MM.1S (cell line): ENCODE data around the gene EPYC.
"Not testable (repeated sequence)": the region's sequence is repeated elsewhere in the genome, so short reads cannot be mapped to it uniquely, and the experiment has no call there.

Source experiments
- DNase-seq: peaks from one replicate; pipeline ENCODE4 v3.0.0-alpha.2; 2015
- H2AFZ ChIP-seq: fragments of 300-600 bp; sonication (generic); 2 replicates; pipeline ENCODE4 v1.6.0; 2016; ENCODE audit warnings: antibody characterized with exemption, low read length
- H3F3A ChIP-seq: fragments of 300-600 bp; sonication (generic); 2 replicates; pipeline ENCODE4 v1.6.1; 2016; ENCODE audit warnings: mild to moderate bottlenecking, antibody characterized with exemption, low read length, moderate library complexity, mixed read lengths; ENCODE audit not compliant: insufficient read depth
- H3K27ac ChIP-seq: fragments of 300-600 bp; sonication (generic); 2 replicates; pipeline ENCODE4 v1.5.1; 2016; ENCODE audit warnings: mild to moderate bottlenecking, low read length
- H3K27me3 ChIP-seq: fragments of 300-600 bp; sonication (generic); replicated peaks from 2 replicates; pipeline ENCODE4 v1.6.0; 2016; ENCODE audit warnings: low read length; ENCODE audit not compliant: insufficient read depth
- H3K36me3 ChIP-seq: fragments of 300-600 bp; sonication (generic); replicated peaks from 2 replicates; pipeline ENCODE4 v1.6.1; 2016; ENCODE audit warnings: mild to moderate bottlenecking, low read length, mixed read lengths; ENCODE audit not compliant: insufficient read depth
- H3K4me1 ChIP-seq: fragments of 300-600 bp; sonication (generic); 2 replicates; pipeline ENCODE4 v1.6.1; 2016; ENCODE audit warnings: low read length, mixed read lengths
- H3K4me2 ChIP-seq: fragments of 300-600 bp; sonication (generic); 2 replicates; pipeline ENCODE4 v1.6.0; 2016; ENCODE audit warnings: low read depth, low read length
- H3K4me3 ChIP-seq: fragments of 300-600 bp; sonication (generic); 2 replicates; pipeline ENCODE4 v1.5.1; 2016; ENCODE audit warnings: low read length, mixed read lengths
- H3K79me2 ChIP-seq: fragments of 300-600 bp; sonication (generic); 2 replicates; pipeline ENCODE4 v1.6.1; 2016; ENCODE audit warnings: mixed run types, low read length, mixed read lengths
- H3K9ac ChIP-seq: fragments of 300-600 bp; sonication (generic); 2 replicates; pipeline ENCODE4 v1.6.1; 2016; ENCODE audit warnings: low read length, mixed read lengths
- H3K9me2 ChIP-seq: fragments of 300-600 bp; sonication (generic); replicated peaks from 2 replicates; pipeline ENCODE4 v1.6.1; 2016; ENCODE audit warnings: mild to moderate bottlenecking, low read length, mixed read lengths; ENCODE audit not compliant: insufficient read depth
- H3K9me3 ChIP-seq: fragments of 300-600 bp; sonication (generic); replicated peaks from 2 replicates; pipeline ENCODE4 v1.6.1; 2016; ENCODE audit warnings: mild to moderate bottlenecking, low read length, mixed read lengths; ENCODE audit not compliant: insufficient read depth
- H4K20me1 ChIP-seq: fragments of 300-600 bp; sonication (generic); 2 replicates; pipeline ENCODE4 v1.6.1; 2016; ENCODE audit warnings: mild to moderate bottlenecking, low read length, moderate library complexity, mixed read lengths; ENCODE audit not compliant: insufficient read depth
- EZH2 ChIP-seq: fragments of 300-600 bp; sonication (generic); optimal IDR thresholded peaks from 2 replicates; pipeline ENCODE3; 2017; ENCODE audit warnings: low read depth, mild to moderate bottlenecking, antibody characterized with exemption, low read length, mixed read lengths
- EZH2phosphoT487 ChIP-seq: fragments of 300-600 bp; sonication (generic); IDR thresholded peaks from 2 replicates; pipeline ENCODE4 v1.6.1; 2018; ENCODE audit warnings: antibody characterized with exemption, low read length
- TF ChIP-seq, protein P1 (sequence below): fragments of 300-600 bp; sonication (generic); IDR thresholded peaks from 2 replicates; pipeline ENCODE4 v1.5.1; 2016; ENCODE audit warnings: antibody characterized with exemption, low read length, mixed read lengths

Gene EPYC

DNA sequence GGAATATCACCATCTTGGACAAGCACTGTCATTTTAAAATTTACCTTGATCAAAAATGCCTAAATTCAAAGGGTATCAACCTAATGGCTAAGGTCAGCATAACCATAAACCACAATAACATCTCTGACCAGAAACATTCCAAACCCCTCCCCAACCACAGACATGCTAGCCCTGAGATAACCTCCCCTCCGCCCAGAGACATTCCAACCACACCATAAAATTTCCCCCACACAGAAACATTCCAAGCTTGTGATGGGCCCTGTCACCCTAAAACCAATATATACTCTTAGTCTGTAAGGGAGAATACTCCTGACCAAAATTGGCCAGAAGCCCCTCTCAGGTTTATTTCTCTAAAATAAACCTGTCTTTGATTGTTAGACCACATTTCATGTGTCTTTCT, 17.7 kb downstream of the EPYC start:
- no peaks in the 10 kb centered on the region for H3F3A ChIP-seq
- no peaks in the 10 kb centered on the region for H3K9me2 ChIP-seq
- H2AFZ ChIP-seq, result no peak overlapping the region
- no peaks in the 10 kb centered on the region for H3K4me1 ChIP-seq
- H3K4me3 ChIP-seq, result no peak overlapping the region
- no peak overlapping the region for H3K4me2 ChIP-seq
- H3K27ac ChIP-seq, result no peak overlapping the region
- H3K9ac ChIP-seq, result no peak overlapping the region
- no peak for DNase-seq
- no peaks in the 10 kb centered on the region for H3K79me2 ChIP-seq
- no peaks in the 10 kb centered on the region for H4K20me1 ChIP-seq
- no peaks in the 10 kb centered on the region for H3K36me3 ChIP-seq
- H3K27me3 ChIP-seq, result no peaks in the 10 kb centered on the region
- H3K9me3 ChIP-seq, result no peaks in the 10 kb centered on the region
- TF ChIP-seq EZH2phosphoT487 (no peak), EZH2 (no peak)
- TF ChIP-seq, protein P1, sequence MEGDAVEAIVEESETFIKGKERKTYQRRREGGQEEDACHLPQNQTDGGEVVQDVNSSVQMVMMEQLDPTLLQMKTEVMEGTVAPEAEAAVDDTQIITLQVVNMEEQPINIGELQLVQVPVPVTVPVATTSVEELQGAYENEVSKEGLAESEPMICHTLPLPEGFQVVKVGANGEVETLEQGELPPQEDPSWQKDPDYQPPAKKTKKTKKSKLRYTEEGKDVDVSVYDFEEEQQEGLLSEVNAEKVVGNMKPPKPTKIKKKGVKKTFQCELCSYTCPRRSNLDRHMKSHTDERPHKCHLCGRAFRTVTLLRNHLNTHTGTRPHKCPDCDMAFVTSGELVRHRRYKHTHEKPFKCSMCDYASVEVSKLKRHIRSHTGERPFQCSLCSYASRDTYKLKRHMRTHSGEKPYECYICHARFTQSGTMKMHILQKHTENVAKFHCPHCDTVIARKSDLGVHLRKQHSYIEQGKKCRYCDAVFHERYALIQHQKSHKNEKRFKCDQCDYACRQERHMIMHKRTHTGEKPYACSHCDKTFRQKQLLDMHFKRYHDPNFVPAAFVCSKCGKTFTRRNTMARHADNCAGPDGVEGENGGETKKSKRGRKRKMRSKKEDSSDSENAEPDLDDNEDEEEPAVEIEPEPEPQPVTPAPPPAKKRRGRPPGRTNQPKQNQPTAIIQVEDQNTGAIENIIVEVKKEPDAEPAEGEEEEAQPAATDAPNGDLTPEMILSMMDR, result no peak

DNA sequence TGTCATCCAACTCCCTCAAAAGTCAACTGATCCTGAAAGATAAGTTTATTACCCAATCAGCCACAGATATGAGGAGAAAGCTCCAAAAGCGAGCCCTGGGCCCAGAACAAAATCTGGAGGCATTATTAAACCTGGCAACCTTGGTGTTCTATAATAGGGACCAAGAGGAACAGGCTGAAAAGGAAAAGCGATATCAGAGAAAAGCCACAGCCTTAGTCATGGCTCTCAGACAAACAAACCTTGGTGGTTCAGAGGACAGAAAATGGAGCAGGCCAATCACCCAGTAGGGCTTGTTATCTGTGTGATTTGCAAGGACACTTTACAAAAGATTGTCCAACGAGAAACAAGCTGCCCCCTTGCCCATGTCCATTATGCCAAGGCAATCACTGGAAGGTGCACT, 19.4 kb downstream of the EPYC start:
- not testable (repeated sequence) for H3K9me2 ChIP-seq, H3K79me2 ChIP-seq, H3K9ac ChIP-seq, H3K9me3 ChIP-seq, H3K4me3 ChIP-seq, H3K27me3 ChIP-seq, H3F3A ChIP-seq, H3K27ac ChIP-seq, H4K20me1 ChIP-seq, DNase-seq, H3K4me2 ChIP-seq, H3K36me3 ChIP-seq, H3K4me1 ChIP-seq, H2AFZ ChIP-seq

DNA sequence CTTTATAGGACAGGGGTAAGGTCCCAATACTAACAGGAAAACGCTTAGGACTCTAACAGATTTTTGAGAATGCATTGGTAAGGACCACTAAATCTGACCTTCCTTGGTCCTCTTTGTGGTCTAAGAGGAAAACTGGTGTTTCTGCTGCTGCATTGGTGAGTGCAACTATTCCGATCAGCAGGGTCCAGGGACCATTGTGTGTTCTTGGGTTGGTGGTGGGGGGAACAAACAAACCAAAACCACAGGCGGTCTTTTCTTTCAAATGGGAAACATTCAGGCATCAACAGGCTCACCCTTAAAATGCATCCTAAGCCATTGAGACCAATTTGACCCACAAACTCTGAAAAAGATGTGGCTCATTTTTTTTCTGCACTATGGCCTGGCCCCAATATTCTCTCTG, 20.7 kb downstream of the EPYC start:
- no peaks in the 10 kb centered on the region for H3K79me2 ChIP-seq
- H4K20me1 ChIP-seq, result no peaks in the 10 kb centered on the region
- no peaks in the 10 kb centered on the region for H3K36me3 ChIP-seq
- no peaks in the 10 kb centered on the region for H3K4me1 ChIP-seq
- no peaks in the 10 kb centered on the region for H3K9me2 ChIP-seq
- H3K4me2 ChIP-seq, result no peak overlapping the region
- no peaks in the 10 kb centered on the region for H3F3A ChIP-seq
- TF ChIP-seq, protein P1, result no peak
- TF ChIP-seq EZH2phosphoT487, result no peak
- H2AFZ ChIP-seq, result no peak overlapping the region
- H3K9ac ChIP-seq, result no peak overlapping the region
- H3K9me3 ChIP-seq, result no peaks in the 10 kb centered on the region
- H3K27ac ChIP-seq, result no peak overlapping the region
- H3K27me3 ChIP-seq, result no peaks in the 10 kb centered on the region
- no peak overlapping the region for H3K4me3 ChIP-seq
- no peak for DNase-seq

DNA sequence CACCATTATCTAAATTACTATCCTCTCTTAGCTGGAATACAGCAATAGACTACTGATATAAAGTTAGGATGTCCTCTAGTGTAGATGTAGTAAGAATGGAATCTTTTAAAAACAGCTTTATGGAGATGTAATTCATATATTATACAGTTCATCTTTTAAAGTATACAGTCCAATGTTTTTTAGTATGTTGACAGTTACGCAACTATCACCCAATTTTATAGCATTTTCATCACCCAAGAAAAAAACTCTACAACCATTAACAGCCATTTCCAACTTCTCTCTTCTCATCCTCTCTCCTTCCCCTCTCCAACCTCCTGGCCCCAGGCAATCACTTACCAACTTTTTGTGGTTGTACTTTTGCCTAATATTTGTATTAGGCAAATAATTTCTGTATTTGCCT, 22.6 kb downstream of the EPYC start:
- no peaks in the 10 kb centered on the region for H3F3A ChIP-seq
- no peak overlapping the region for H3K4me3 ChIP-seq
- DNase-seq, result no peak
- H3K9me3 ChIP-seq, result no peaks in the 10 kb centered on the region
- no peak overlapping the region for H3K27ac ChIP-seq
- TF ChIP-seq, protein P1, result no peak
- no peak for TF ChIP-seq EZH2phosphoT487
- no peak for TF ChIP-seq EZH2
- H3K79me2 ChIP-seq, result no peaks in the 10 kb centered on the region
- no peak overlapping the region for H3K4me2 ChIP-seq
- H3K36me3 ChIP-seq, result no peaks in the 10 kb centered on the region
- H3K9me2 ChIP-seq, result no peaks in the 10 kb centered on the region
- no peak overlapping the region for H3K9ac ChIP-seq
- H2AFZ ChIP-seq, result no peak overlapping the region
- H3K27me3 ChIP-seq, result no peaks in the 10 kb centered on the region
- no peaks in the 10 kb centered on the region for H4K20me1 ChIP-seq
- no peaks in the 10 kb centered on the region for H3K4me1 ChIP-seq
